SK-N-MC (cell line): Measurements from ENCODE around the gene LRRTM4.

Source experiments
- EZH2 ChIP-seq: fragments of 200-600 bp; sonication (generic); IDR thresholded peaks from one replicate; pipeline ENCODE4 v1.6.1; 2017; ENCODE audit warnings: antibody characterized with exemption
- FOXP2 ChIP-seq: optimal IDR thresholded peaks from 2 replicates; pipeline ENCODE3; 2011; ENCODE audit warnings: mild to moderate bottlenecking, moderate library complexity; ENCODE audit not compliant: insufficient read depth; ENCODE audit errors: extremely low read length, control extremely low read depth
- POLR2AphosphoS5 ChIP-seq: IDR thresholded peaks from 2 replicates; pipeline ENCODE4 v1.6.1; 2012; ENCODE audit warnings: mild to moderate bottlenecking, low read depth, low read length, borderline replicate concordance

- TF ChIP-seq POLR2AphosphoS5 = no peak
- TF ChIP-seq EZH2 = no peak
- TF ChIP-seq FOXP2 = no peak
Measured at GRCh38 chr2:77522888-77523287, 712 bp upstream of the LRRTM4 start.
